Activated T-cell treated with anti-CD3 and anti-CD28 coated beads for 1 hour (primary cell): ENCODE results near the gene SRF.
"Not testable (repeated sequence)": the region's sequence is repeated elsewhere in the genome, so short reads cannot be mapped to it uniquely, and the experiment has no call there.

Experiments used
- DNase-seq: peaks from one replicate; pipeline ENCODE4 v3.0.0-alpha.2; 2020; ENCODE audit warnings: low read depth

The SRF gene

GRCh38 chr6:43170931-43171706, at the start of gene SRF:
TSS of gene SRF (plus strand) at chr6:43171269. CDS start at chr6:43171657, 388 bp downstream.
- peak; percentile 97 for DNase-seq

GRCh38 chr6:43122146-43122545, 48.9 kb upstream of the SRF start:
- no peak for DNase-seq

GRCh38 chr6:43123461-43124314, 47.4 kb upstream of the SRF start:
- DNase-seq = no peak

- DNase-seq = no peak
These were observed 46.6 kb upstream of the SRF start for GRCh38 chr6:43124481-43124880.

- DNase-seq = no peak
These were observed 46.0 kb upstream of the SRF start for GRCh38 chr6:43125119-43125518.

- DNase-seq = no peak
These were observed 45.5 kb upstream of the SRF start for GRCh38 chr6:43125555-43125954.

GRCh38 chr6:43127180-43127579, 43.9 kb upstream of the SRF start:
- no peak for DNase-seq

GRCh38 chr6:43127877-43128276, 43.2 kb upstream of the SRF start:
- DNase-seq = no peak

- DNase-seq = no peak
These were observed 42.1 kb upstream of the SRF start for GRCh38 chr6:43128926-43129325.

GRCh38 chr6:43129434-43130194, 41.5 kb upstream of the SRF start:
- DNase-seq = peak; percentile 13

GRCh38 chr6:43130429-43130828, 40.6 kb upstream of the SRF start:
- no peak for DNase-seq

- not testable (repeated sequence) for DNase-seq
These were observed 39.7 kb upstream of the SRF start for GRCh38 chr6:43131379-43131778.

- no peak for DNase-seq
These were observed 32.8 kb upstream of the SRF start for GRCh38 chr6:43138267-43138666.

GRCh38 chr6:43139973-43140372, 31.1 kb upstream of the SRF start:
- not testable (repeated sequence) for DNase-seq

GRCh38 chr6:43141644-43142043, 29.4 kb upstream of the SRF start:
- no peak for DNase-seq

- DNase-seq = no peak
These were observed 29.0 kb upstream of the SRF start for GRCh38 chr6:43142101-43142500.

- DNase-seq = peak; percentile 65
These were observed 27.6 kb upstream of the SRF start for GRCh38 chr6:43143235-43144128.

- no peak for DNase-seq
These were observed 26.2 kb upstream of the SRF start for GRCh38 chr6:43144879-43145278.

GRCh38 chr6:43146261-43146660, 24.8 kb upstream of the SRF start:
- no peak for DNase-seq

- DNase-seq = no peak
These were observed 24.1 kb upstream of the SRF start for GRCh38 chr6:43146709-43147688.
